HEK293 (cell line): ENCODE results near the gene GRK5.

Experiments
- ATF2 ChIP-seq: fragments of 450-650 bp; formaldehyde crosslinking; IDR thresholded peaks from 2 replicates; pipeline ENCODE4 v1.5.1; 2016; ENCODE audit warnings: missing biosample characterization, missing genetic modification characterization, low read depth
- BCL11B ChIP-seq: fragments of 450-650 bp; formaldehyde crosslinking; IDR thresholded peaks from 2 replicates; pipeline ENCODE4 v1.5.1; 2016; ENCODE audit warnings: low read depth, missing biosample characterization, missing genetic modification characterization
- CTCF ChIP-seq: fragments of 450-650 bp; formaldehyde crosslinking; IDR thresholded peaks from 2 replicates; pipeline ENCODE4 v1.5.1; 2016; ENCODE audit warnings: missing biosample characterization, missing genetic modification characterization
- HOXD13 ChIP-seq: sonication (generic); formaldehyde crosslinking; IDR thresholded peaks from 2 replicates; pipeline ENCODE4 v1.8.0; 2022; ENCODE audit warnings: missing genetic modification reagents, borderline replicate concordance
- SETDB1 ChIP-seq: IDR thresholded peaks from one replicate; pipeline ENCODE4 v1.6.1; 2017; ENCODE audit warnings: mild to moderate bottlenecking, low read length, moderate library complexity, mixed read lengths; ENCODE audit not compliant: insufficient read length
- ZBTB20 ChIP-seq: fragments of 450-650 bp; formaldehyde crosslinking; IDR thresholded peaks from 2 replicates; pipeline ENCODE4 v1.5.1; 2016; ENCODE audit warnings: missing biosample characterization, missing genetic modification characterization
- ZNF121 ChIP-seq: fragments of 450-650 bp; formaldehyde crosslinking; IDR thresholded peaks from 2 replicates; pipeline ENCODE4 v1.5.1; 2016; ENCODE audit warnings: missing biosample characterization, missing genetic modification characterization
- ZNF26 ChIP-seq: fragments of 450-650 bp; formaldehyde crosslinking; IDR thresholded peaks from 2 replicates; pipeline ENCODE4 v1.5.1; 2016; ENCODE audit warnings: missing biosample characterization, missing genetic modification characterization
- ZNF280D ChIP-seq: fragments of 450-650 bp; formaldehyde crosslinking; IDR thresholded peaks from 2 replicates; pipeline ENCODE4 v1.5.1; 2016; ENCODE audit warnings: missing biosample characterization, missing genetic modification characterization
- ZNF311 ChIP-seq: fragments of 450-650 bp; formaldehyde crosslinking; IDR thresholded peaks from 2 replicates; pipeline ENCODE4 v1.5.1; 2017; ENCODE audit warnings: missing biosample characterization, missing genetic modification characterization, borderline replicate concordance
- ZNF404 ChIP-seq: fragments of 450-650 bp; formaldehyde crosslinking; IDR thresholded peaks from 2 replicates; pipeline ENCODE4 v1.5.1; 2017; ENCODE audit warnings: missing biosample characterization, missing genetic modification characterization
- ZNF423 ChIP-seq: fragments of 450-650 bp; formaldehyde crosslinking; IDR thresholded peaks from 2 replicates; pipeline ENCODE4 v1.5.1; 2016; ENCODE audit warnings: missing biosample characterization, missing genetic modification characterization
- ZNF704 ChIP-seq: fragments of 450-650 bp; formaldehyde crosslinking; IDR thresholded peaks from 2 replicates; pipeline ENCODE4 v1.5.1; 2016; ENCODE audit warnings: missing biosample characterization, missing genetic modification characterization
- ZNF785 ChIP-seq: fragments of 450-650 bp; formaldehyde crosslinking; IDR thresholded peaks from 2 replicates; pipeline ENCODE4 v1.5.1; 2016; ENCODE audit warnings: missing biosample characterization, missing genetic modification characterization

- TF ChIP-seq BCL11B (tag by site-specific recombination) (no peak), SETDB1 (no peak), ATF2 (peak; percentile 39; the same call in 1 of the 2 replicates), CTCF (tag by site-specific recombination) (no peak), ZBTB20 (no peak), ZNF404 (tag by site-specific recombination) (no peak), ZNF280D (tag by site-specific recombination) (no peak), HOXD13 (CRISPR knock-in tag) (no peak), ZNF785 (tag by site-specific recombination) (no peak), ZNF423 (tag by site-specific recombination) (no peak), ZNF704 (tag by site-specific recombination) (no peak), ZNF121 (tag by site-specific recombination) (no peak), ZNF311 (tag by site-specific recombination) (no peak), ZNF26 (tag by site-specific recombination) (no peak)
Observed at GRCh38 chr10:119337796-119338432, 130.5 kb downstream of the GRK5 start.
